Measurements from ENCODE around the gene PTDSS2.
A peak's percentile ranks its signal among the peaks of the same experiment; 100 is the strongest.

The PTDSS2 gene

GRCh38 chr11:532527-532985, 82.5 kb downstream of the PTDSS2 start:
- no peak overlapping the region for H3K4me2 ChIP-seq (ENCODE audit: low read length)
- peaks cover 5% of the 10 kb centered on the region; the same call in 1 of the 2 replicates for H3F3A ChIP-seq (ENCODE audit: insufficient read depth, low read length)
- no peaks in the 10 kb centered on the region for H3K79me2 ChIP-seq (ENCODE audit: insufficient read depth, low read length)
- no peak overlapping the region for H3K27ac ChIP-seq (ENCODE audit: low read depth, low read length, poor library complexity, severe bottlenecking)
- H3K9ac ChIP-seq (ENCODE audit: low read length): no peak overlapping the region
- TF ChIP-seq EZH2 (IDR thresholded peaks at IDR 0.05; ENCODE audit: borderline replicate concordance, low read length) (no peak), CTCF (IDR thresholded peaks at IDR 0.05; ENCODE audit: low read length) (no peak)
- H3K4me1 ChIP-seq (ENCODE audit: insufficient read depth, low read length, severe bottlenecking): peaks cover 21% of the 10 kb centered on the region
- H3K4me3 ChIP-seq (ENCODE audit: low read depth, low read length, poor library complexity, severe bottlenecking): no peak overlapping the region
- H2AFZ ChIP-seq (ENCODE audit: low read length): no peak overlapping the region
- H3K9me3 ChIP-seq (ENCODE audit: low read length): no peaks in the 10 kb centered on the region
- no peaks in the 10 kb centered on the region for H4K20me1 ChIP-seq (ENCODE audit: insufficient read depth, low read length)
- peaks cover 16% of the 10 kb centered on the region for H3K36me3 ChIP-seq (ENCODE audit: insufficient read depth, low read length)
- H3K27me3 ChIP-seq (ENCODE audit: insufficient read depth, low read length): no peaks in the 10 kb centered on the region
- no peaks in the 10 kb centered on the region for H3K9me2 ChIP-seq (ENCODE audit: low read depth, low read length)

GRCh38 chr11:532986-533585, 83.0 kb downstream of the PTDSS2 start:
- H3K9me3 ChIP-seq (ENCODE audit: low read length): no peaks in the 10 kb centered on the region
- no peak overlapping the region for H3K4me2 ChIP-seq (ENCODE audit: low read length)
- no peaks in the 10 kb centered on the region for H4K20me1 ChIP-seq (ENCODE audit: insufficient read depth, low read length)
- H3K4me1 ChIP-seq (ENCODE audit: insufficient read depth, low read length, severe bottlenecking): peaks cover 26% of the 10 kb centered on the region
- no peak for TF ChIP-seq EZH2 (IDR thresholded peaks at IDR 0.05; ENCODE audit: borderline replicate concordance, low read length)
- TF ChIP-seq CTCF (IDR thresholded peaks at IDR 0.05; ENCODE audit: low read length): no peak
- no peaks in the 10 kb centered on the region for H3K9me2 ChIP-seq (ENCODE audit: low read depth, low read length)
- H3K36me3 ChIP-seq (ENCODE audit: insufficient read depth, low read length): peaks cover 16% of the 10 kb centered on the region
- H3K9ac ChIP-seq (ENCODE audit: low read length): no peak overlapping the region
- H3K79me2 ChIP-seq (ENCODE audit: insufficient read depth, low read length): no peaks in the 10 kb centered on the region
- no peak overlapping the region for H2AFZ ChIP-seq (ENCODE audit: low read length)
- no peak overlapping the region for H3K4me3 ChIP-seq (ENCODE audit: low read depth, low read length, poor library complexity, severe bottlenecking)
- H3K27ac ChIP-seq (ENCODE audit: low read depth, low read length, poor library complexity, severe bottlenecking): no peak overlapping the region
- H3K27me3 ChIP-seq (ENCODE audit: insufficient read depth, low read length): no peaks in the 10 kb centered on the region
- H3F3A ChIP-seq (ENCODE audit: insufficient read depth, low read length): peaks cover 5% of the 10 kb centered on the region; the same call in 1 of the 2 replicates

- TF ChIP-seq EZH2 (IDR thresholded peaks at IDR 0.05; ENCODE audit: borderline replicate concordance, low read length) (no peak), CTCF (IDR thresholded peaks at IDR 0.05; ENCODE audit: low read length) (no peak)
- Histone ChIP-seq H3K9ac (ENCODE audit: low read length) (peak overlapping the region; percentile 83; the same call in 1 of the 2 replicates), H3K36me3 (ENCODE audit: insufficient read depth, low read length) (peaks cover 16% of the 10 kb centered on the region), H3K79me2 (ENCODE audit: insufficient read depth, low read length) (no peaks in the 10 kb centered on the region), H3K9me2 (ENCODE audit: low read depth, low read length) (no peaks in the 10 kb centered on the region), H3K9me3 (ENCODE audit: low read length) (no peaks in the 10 kb centered on the region), H3K4me3 (ENCODE audit: low read depth, low read length, poor library complexity, severe bottlenecking) (peak overlapping the region; percentile 86), H3K27me3 (ENCODE audit: insufficient read depth, low read length) (no peaks in the 10 kb centered on the region), H4K20me1 (ENCODE audit: insufficient read depth, low read length) (no peaks in the 10 kb centered on the region), H3K4me2 (ENCODE audit: low read length) (peak overlapping the region; percentile 73), H3F3A (ENCODE audit: insufficient read depth, low read length) (peaks cover 5% of the 10 kb centered on the region; the same call in 1 of the 2 replicates), H3K27ac (ENCODE audit: low read depth, low read length, poor library complexity, severe bottlenecking) (no peak overlapping the region), H3K4me1 (ENCODE audit: insufficient read depth, low read length, severe bottlenecking) (peaks cover 28% of the 10 kb centered on the region), H2AFZ (ENCODE audit: low read length) (no peak overlapping the region)
Observed at GRCh38 chr11:533586-534395, 83.7 kb downstream of the PTDSS2 start.
